OCI-LY7 (cell line): ENCODE data around the gene ANKRD39.

Experiments
- CTCF ChIP-seq: fragments of 200-600 bp; sonication (generic); conservative IDR thresholded peaks from 2 replicates; pipeline ENCODE4 v1.5.1; 2014; ENCODE audit warnings: mild to moderate bottlenecking, antibody characterized with exemption, low read length, moderate library complexity, mixed read lengths
- EZH2phosphoT487 ChIP-seq: fragments of 200-600 bp; sonication (generic); IDR thresholded peaks from 2 replicates; pipeline ENCODE4 v1.6.1; 2018; ENCODE audit warnings: low read depth, borderline replicate concordance, mild to moderate bottlenecking, mixed run types, antibody characterized with exemption, low read length, moderate library complexity, mixed read lengths

GRCh38 chr2:96821113-96821675, 36.6 kb downstream of the ANKRD39 start:
- TF ChIP-seq CTCF: no peak
- no peak for TF ChIP-seq EZH2phosphoT487
